HFFc6 (cell line): ENCODE measurements around the gene REXO4. TPM values are rescaled to one million over a fixed set of nuclear protein-coding genes. Genes with fewer than 3 reads are reported as not detected.

Source experiments
- DNase-seq: peaks from one replicate; pipeline ENCODE4 v3.0.0-alpha.2; 2018
- H3K27ac Mint-ChIP-seq: 2 replicates; pipeline ENCODE4 v1.8.0; 2020; ENCODE audit warnings: mild to moderate bottlenecking, mixed read lengths
- H3K27me3 Mint-ChIP-seq: 2 replicates; pipeline ENCODE4 v1.8.0; 2021; ENCODE audit warnings: mild to moderate bottlenecking, moderate library complexity, mixed read lengths; ENCODE audit not compliant: insufficient read depth
- H3K36me3 Mint-ChIP-seq: 2 replicates; pipeline ENCODE4 v1.8.0; 2021; ENCODE audit warnings: low read depth, mixed read lengths
- H3K4me1 Mint-ChIP-seq: 2 replicates; pipeline ENCODE4 v1.8.0; 2020; ENCODE audit warnings: low read depth, mixed read lengths
- H3K4me3 Mint-ChIP-seq: 2 replicates; pipeline ENCODE4 v1.8.0; 2020; ENCODE audit warnings: mild to moderate bottlenecking, moderate library complexity, mixed read lengths
- H3K9me3 Mint-ChIP-seq: 2 replicates; pipeline ENCODE4 v1.8.0; 2020; ENCODE audit warnings: mild to moderate bottlenecking, mixed read lengths
- total RNA-seq, 6 experiments: library from RNA; stranded (reverse); fragmentation: NEBNext Ultra II Directional; extraction: Animal tissue kit (Norgen Biotek cat#: 25700); gene quantifications; 2 replicates in 1 of 6; 3 replicates in 5 of 6; pipeline ENCODE4 v1.2.3, GENCODE V29; 2021
- TF ChIP-seq, protein P1 (sequence below): fragments of 200-600 bp; sonication (generic); IDR thresholded peaks from 2 replicates; pipeline ENCODE4 v1.5.0; 2021; ENCODE audit warnings: antibody characterized with exemption, mild to moderate bottlenecking

Gene REXO4
- total RNA-seq, 6 experiments from 2014 or later: 20.4 to 26.3 (median 23.5) TPM

- no peaks in the 10 kb centered on the region for H3K9me3 Mint-ChIP-seq
- DNase-seq: no peak
- no peak overlapping the region for H3K27ac Mint-ChIP-seq
- H3K4me3 Mint-ChIP-seq: no peak overlapping the region
- TF ChIP-seq, protein P1, sequence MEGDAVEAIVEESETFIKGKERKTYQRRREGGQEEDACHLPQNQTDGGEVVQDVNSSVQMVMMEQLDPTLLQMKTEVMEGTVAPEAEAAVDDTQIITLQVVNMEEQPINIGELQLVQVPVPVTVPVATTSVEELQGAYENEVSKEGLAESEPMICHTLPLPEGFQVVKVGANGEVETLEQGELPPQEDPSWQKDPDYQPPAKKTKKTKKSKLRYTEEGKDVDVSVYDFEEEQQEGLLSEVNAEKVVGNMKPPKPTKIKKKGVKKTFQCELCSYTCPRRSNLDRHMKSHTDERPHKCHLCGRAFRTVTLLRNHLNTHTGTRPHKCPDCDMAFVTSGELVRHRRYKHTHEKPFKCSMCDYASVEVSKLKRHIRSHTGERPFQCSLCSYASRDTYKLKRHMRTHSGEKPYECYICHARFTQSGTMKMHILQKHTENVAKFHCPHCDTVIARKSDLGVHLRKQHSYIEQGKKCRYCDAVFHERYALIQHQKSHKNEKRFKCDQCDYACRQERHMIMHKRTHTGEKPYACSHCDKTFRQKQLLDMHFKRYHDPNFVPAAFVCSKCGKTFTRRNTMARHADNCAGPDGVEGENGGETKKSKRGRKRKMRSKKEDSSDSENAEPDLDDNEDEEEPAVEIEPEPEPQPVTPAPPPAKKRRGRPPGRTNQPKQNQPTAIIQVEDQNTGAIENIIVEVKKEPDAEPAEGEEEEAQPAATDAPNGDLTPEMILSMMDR: no peak
- H3K36me3 Mint-ChIP-seq: no peaks in the 10 kb centered on the region
- peaks cover 19% of the 10 kb centered on the region for H3K27me3 Mint-ChIP-seq
- no peaks in the 10 kb centered on the region; the same call in 1 of the 2 replicates for H3K4me1 Mint-ChIP-seq
Measured at GRCh38 chr9:133425049-133425632, 7.3 kb upstream of the REXO4 start.

DNA sequence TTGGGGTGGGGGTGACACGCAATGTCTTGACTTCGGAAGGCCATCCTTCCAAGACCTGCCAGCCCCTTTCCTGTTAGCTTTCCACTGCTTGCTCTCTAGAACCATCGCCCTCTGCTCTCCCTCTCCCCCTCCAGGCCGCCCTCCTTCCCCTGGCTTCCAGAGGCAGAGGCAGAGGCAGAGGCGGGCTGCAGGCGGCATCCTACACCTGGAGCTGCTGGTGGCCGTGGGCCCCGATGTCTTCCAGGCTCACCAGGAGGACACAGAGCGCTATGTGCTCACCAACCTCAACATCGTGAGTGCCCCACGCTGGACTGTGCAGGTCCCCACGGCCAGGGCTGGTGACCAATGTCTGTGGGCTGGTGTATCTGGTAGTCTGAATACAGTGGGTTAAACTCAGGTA, 6.4 kb upstream of the REXO4 start:
- H3K36me3 Mint-ChIP-seq: no peaks in the 10 kb centered on the region
- H3K27me3 Mint-ChIP-seq: peaks cover 19% of the 10 kb centered on the region
- no peak for DNase-seq
- no peaks in the 10 kb centered on the region for H3K9me3 Mint-ChIP-seq
- TF ChIP-seq, protein P1: no peak
- no peaks in the 10 kb centered on the region; the same call in 1 of the 2 replicates for H3K4me1 Mint-ChIP-seq
- no peak overlapping the region for H3K27ac Mint-ChIP-seq
- H3K4me3 Mint-ChIP-seq: no peak overlapping the region

DNA sequence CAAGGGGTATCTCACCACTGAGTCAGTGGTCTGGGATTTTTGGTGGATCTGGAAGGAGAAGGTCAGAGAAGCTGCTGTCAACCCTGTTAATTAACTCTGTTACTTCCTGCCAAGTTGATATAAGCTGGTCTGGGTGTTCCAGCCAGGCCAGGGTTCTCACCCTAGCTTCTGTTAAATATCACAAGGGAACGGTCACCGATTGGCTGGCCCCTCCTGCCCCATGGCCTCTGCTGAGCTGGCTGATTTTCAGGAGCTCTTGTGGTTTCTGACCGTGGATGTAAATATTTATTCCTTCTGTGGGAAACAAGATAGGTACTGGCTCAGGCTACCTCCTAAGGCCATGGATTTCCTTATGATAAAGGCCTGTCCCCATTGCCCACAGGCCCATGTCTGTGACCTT, 5.4 kb upstream of the REXO4 start:
- no peak overlapping the region for H3K27ac Mint-ChIP-seq
- no peaks in the 10 kb centered on the region for H3K36me3 Mint-ChIP-seq
- TF ChIP-seq, protein P1: no peak
- H3K4me1 Mint-ChIP-seq: peaks cover 6% of the 10 kb centered on the region
- H3K4me3 Mint-ChIP-seq: no peak overlapping the region
- H3K9me3 Mint-ChIP-seq: no peaks in the 10 kb centered on the region
- H3K27me3 Mint-ChIP-seq: peaks cover 19% of the 10 kb centered on the region
- DNase-seq: no peak

GRCh38 chr9:133421615-133422542, 4.1 kb upstream of the REXO4 start, which contains the start of gene ADAMTS13:
Gene ADAMTS13 (plus strand): TSS chr9:133422367. CDS start chr9:133422444, 77 bp downstream.
- Mint-ChIP-seq H3K4me1 (peaks cover 8% of the 10 kb centered on the region), H3K36me3 (no peaks in the 10 kb centered on the region), H3K27ac (no peak within 1 kb of the TSS), H3K27me3 (peaks cover 17% of the 10 kb centered on the region), H3K4me3 (no peak within 1 kb of the TSS), H3K9me3 (no peaks in the 10 kb centered on the region)
- TF ChIP-seq, protein P1: peak; percentile 42; the same call in 1 of the 2 replicates
- DNase-seq: no peak

DNA sequence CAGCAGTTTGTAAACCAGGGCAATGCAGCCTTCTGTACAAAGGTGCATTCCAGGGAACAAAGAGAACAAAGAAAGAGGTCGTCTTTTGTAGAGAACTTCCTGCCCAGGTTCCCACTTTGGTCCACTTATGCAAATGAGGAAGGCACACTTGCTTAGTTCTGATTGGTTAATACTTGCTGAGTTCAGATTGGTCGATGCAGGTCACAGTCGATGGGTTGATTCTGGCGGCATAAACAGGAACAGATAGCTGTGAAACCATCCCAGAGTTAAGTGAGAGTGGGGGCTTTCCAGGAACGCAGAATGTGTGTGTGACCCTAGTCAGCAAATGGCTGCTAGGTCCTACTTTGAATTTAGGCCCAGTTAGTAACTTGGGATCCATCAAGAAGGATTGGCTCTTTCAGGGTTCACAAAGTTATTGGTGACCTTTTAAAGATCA, 2.6 kb upstream of the REXO4 start:
- no peaks in the 10 kb centered on the region for H3K36me3 Mint-ChIP-seq
- no peak overlapping the region for H3K4me3 Mint-ChIP-seq
- TF ChIP-seq, protein P1: no peak
- peaks cover 9% of the 10 kb centered on the region for H3K27me3 Mint-ChIP-seq
- no peaks in the 10 kb centered on the region for H3K9me3 Mint-ChIP-seq
- DNase-seq: no peak
- no peak overlapping the region for H3K27ac Mint-ChIP-seq
- peaks cover 16% of the 10 kb centered on the region for H3K4me1 Mint-ChIP-seq
